NCI-H526 treated with DMSO at 0.1 percent for 48 hours (cell line): ENCODE data around the gene CCNB3.
"Not testable (repeated sequence)": the region's sequence is repeated elsewhere in the genome, so short reads cannot be mapped to it uniquely, and the experiment has no call there.

Experiments
- DNase-seq: peaks from one replicate; lab custom pipeline; 2025; lab: John Stamatoyannopoulos, UW

The CCNB3 gene, protein sequence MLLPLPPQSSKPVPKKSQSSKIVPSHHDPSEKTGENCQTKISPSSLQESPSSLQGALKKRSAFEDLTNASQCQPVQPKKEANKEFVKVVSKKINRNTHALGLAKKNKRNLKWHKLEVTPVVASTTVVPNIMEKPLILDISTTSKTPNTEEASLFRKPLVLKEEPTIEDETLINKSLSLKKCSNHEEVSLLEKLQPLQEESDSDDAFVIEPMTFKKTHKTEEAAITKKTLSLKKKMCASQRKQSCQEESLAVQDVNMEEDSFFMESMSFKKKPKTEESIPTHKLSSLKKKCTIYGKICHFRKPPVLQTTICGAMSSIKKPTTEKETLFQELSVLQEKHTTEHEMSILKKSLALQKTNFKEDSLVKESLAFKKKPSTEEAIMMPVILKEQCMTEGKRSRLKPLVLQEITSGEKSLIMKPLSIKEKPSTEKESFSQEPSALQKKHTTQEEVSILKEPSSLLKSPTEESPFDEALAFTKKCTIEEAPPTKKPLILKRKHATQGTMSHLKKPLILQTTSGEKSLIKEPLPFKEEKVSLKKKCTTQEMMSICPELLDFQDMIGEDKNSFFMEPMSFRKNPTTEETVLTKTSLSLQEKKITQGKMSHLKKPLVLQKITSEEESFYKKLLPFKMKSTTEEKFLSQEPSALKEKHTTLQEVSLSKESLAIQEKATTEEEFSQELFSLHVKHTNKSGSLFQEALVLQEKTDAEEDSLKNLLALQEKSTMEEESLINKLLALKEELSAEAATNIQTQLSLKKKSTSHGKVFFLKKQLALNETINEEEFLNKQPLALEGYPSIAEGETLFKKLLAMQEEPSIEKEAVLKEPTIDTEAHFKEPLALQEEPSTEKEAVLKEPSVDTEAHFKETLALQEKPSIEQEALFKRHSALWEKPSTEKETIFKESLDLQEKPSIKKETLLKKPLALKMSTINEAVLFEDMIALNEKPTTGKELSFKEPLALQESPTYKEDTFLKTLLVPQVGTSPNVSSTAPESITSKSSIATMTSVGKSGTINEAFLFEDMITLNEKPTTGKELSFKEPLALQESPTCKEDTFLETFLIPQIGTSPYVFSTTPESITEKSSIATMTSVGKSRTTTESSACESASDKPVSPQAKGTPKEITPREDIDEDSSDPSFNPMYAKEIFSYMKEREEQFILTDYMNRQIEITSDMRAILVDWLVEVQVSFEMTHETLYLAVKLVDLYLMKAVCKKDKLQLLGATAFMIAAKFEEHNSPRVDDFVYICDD (N-terminal part only)

DNA sequence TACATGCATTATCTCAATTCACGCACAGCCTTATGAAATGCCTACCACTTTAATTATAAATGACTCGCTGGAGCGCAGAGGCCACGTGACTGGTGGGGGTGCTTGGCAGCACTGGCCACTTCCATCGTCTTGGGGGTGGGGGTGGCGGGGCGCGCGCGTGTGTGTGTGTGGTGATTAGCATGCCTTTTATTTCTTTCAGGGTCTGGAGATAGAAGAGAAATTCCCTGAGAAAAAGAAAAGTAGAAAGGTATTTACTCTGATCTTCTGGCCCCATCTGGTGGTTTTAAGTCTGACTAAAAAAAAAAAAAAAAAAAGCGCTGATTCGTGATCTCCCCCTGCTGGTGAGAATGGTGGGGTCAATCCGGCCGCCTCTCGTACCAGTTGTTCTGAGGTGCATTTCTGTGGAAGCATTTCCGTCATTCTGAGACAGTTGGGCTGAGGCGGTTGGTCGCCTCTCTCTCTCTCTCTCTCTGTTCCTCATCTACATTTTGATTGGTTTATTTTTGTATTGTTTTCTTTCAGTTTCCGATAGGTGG, at the start of gene CCNB3:
TSS of gene CCNB3 (plus strand) at position 402 of the 536 bp plus-strand sequence. CDS start 80,399 bp downstream, outside the sequence.
- peak; percentile 63 for DNase-seq

DNA sequence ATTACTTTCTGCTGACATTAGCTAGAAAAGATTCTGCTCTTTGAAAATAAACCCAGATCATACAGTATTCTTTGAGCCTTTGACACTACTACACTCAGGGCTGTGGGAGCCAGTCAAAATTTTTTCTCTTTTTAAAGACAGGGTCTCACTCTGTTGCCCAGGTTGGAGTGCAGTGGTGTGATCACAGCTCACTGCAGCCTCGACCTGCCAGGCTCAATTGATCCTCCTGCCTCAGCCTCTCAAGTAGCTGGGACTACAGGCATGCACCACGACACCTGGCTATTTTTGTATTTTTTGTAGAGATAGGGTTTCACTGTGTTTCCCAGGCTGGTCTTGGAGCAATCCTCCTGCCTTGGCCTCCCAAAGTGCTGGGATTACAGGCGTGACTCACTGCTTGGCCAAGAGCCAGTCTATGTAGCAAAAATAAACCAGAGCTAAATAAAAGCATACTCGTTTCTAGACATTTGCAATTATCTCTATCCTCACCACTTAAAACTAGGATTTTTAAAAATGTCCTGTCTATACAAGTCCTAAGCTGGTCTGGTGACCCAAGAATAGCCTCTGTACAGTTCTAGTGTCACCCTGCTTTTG, 46.9 kb upstream of the CCNB3 start:
- DNase-seq: no peak

DNA sequence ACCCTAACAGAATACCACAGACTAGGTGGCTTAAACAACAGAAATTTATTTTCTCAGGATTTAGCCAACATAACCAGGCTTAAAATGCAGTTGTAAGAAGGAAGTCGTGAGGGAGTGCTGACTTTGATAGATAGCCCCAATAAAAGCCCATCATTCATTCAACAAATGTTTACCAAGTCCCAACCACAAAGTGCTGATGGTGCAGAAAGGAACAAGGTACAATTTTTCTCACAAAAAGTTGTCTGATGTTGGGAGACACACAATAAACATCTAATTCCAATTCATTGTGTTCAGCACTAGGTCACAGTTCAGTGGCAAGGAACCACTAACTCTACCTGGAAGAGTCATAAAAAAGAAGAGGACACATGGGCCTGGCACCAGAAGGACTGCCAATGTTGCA, 46.0 kb upstream of the CCNB3 start:
- DNase-seq: no peak

DNA sequence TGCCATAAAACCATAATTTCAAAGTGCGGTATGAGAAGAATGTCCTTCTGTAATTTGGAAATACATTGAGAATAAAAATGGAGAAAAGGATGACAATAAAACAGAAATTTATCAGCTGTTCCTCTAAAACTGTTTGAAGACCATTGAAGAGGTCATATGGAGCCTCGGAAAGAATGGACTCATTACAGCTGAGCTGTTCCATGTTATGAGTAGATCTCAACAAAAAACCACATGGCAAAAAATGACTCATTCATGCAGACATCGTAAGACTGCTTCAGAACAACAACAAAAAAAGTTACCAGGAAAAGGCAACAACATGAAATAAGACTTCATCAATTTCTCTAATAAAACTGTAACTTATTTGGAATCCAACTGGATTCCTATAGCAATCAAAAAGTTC, 43.4 kb upstream of the CCNB3 start:
- no peak for DNase-seq

DNA sequence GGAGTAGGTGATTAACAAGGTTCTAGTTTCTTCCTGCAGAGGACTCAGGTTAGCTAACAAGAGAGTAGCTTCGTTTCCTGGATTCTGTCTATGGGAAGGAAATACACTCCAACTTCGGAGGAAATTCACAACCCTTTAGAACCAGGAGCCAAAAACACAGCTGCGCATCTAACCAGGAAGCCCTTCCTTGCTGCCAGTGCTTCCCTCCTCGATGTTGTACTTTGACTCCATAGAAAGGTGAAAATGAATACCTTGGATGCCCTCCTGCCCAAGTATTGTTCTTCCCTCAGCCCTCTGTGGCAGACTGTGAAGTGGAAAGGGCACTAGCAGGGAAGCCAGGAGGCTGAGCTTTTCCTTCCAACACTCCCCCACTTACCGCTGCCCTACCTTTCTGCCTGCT, 38.8 kb upstream of the CCNB3 start:
- DNase-seq: no peak

DNA sequence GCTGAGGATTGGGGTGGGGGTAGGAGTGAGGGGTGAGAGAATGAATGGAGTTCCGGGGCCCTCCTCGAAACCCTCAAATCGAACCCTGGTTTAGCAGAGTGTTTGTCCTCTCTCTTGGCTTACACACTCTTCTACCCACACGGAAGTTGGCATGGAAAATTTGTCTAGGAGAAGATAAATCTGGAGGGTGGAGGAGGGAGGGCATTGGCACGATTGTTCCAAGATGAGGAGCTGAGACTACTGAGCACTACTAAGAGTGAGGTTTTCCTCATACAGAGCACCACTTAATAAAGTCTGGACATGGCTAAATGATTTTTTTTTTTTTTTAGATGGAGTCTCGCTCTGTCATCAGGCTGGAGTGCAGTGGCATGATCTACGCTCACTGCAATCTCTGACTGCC, 37.2 kb upstream of the CCNB3 start:
- no peak for DNase-seq

DNA sequence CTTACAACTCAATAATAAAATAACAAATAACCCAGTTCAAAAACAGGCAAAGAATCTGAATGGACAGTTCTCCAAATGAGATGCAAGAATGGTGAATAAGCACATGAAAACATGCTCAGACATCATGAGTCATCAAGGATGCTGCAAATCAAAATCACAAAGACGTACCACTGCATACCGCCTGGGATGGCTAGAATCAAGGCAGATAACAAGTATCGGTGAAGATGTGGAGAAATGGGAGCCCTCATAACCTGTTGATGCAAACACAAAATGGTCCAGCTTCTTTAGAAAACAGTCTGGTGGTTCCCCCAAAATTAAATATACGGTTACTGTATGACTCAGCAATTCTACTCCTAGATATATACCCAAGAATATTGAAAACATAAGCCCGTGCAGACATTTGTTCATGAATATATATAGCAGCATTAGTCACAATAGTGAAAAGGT, 36.3 kb upstream of the CCNB3 start:
- DNase-seq: no peak

DNA sequence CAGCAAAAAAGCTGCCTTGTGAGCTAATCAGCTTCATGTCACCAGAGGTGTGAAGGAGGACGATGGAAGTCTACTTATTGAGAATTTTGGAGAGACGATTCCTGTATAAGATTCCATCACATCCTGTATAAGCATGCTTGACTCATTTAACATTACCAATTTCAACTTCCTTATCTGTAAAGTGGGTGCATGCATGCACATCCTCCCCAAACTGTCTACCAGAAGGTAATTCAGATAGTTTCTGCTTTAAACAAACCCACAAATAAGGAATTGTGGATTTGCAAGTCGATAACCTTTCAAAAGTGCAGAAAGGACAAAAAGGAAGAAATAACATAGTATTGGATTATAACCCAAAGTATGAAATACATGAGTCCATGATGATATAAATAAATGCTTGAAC, 34.8 kb upstream of the CCNB3 start:
- DNase-seq: no peak

DNA sequence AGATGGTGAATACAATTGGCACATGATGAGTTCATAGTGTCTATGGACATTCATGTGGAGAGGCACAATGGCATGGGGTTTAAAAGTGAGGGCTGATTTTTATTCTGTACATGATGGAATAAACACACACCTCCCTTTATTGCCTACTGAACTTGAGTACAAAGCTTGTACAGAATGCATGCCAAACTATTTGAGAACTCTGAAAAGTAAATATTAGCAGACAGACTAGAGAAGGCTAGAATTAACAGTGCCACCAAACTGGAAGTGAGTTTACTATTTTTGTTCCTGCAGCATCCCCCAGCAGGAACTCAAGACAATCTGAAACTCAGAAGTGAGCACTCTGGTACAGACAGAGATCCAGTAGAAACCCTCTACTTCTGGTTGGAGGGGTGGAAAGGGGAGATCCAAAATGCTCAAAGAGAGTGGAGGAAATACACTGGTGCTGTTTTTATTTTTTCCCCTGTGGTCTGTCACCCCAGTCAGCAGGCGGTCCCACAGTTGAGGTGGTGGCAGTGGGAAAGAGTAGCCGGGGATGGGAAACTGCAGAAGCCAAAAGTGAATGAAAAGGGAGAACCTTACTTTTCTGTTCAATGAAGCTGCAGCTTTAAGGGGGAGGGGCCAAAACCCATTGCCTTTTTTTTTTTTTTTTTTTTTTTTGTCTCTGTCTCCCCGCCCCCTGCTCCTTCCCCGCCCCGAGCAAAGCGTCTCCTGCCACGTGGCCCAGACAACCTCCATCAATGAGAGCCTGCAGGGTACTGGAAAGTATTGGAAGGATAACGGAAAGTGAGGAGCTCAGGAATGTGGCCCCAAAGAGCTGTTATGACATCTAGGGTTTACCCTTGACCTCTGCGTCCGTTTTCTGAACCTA, 24.3 kb upstream of the CCNB3 start:
- DNase-seq: no peak

DNA sequence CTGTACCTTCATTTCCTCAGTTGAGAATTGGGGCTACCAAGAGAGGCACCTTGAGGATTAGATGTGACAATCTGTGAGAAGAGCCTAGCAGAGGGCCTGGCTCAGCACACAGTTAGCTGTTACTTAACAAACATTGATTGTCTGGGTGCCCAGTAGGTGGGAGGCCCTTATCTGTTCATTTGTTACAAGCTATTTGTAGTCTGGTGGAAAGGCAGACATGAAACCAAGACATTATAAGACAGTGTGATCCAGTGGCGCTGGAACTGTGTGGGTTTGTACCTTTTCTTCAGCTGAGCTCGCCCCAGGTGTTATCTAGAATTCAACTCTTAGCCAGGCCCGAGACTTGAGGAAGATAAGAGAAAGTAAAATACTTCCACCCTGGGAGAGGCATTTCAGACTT, 20.7 kb upstream of the CCNB3 start:
- DNase-seq: no peak

DNA sequence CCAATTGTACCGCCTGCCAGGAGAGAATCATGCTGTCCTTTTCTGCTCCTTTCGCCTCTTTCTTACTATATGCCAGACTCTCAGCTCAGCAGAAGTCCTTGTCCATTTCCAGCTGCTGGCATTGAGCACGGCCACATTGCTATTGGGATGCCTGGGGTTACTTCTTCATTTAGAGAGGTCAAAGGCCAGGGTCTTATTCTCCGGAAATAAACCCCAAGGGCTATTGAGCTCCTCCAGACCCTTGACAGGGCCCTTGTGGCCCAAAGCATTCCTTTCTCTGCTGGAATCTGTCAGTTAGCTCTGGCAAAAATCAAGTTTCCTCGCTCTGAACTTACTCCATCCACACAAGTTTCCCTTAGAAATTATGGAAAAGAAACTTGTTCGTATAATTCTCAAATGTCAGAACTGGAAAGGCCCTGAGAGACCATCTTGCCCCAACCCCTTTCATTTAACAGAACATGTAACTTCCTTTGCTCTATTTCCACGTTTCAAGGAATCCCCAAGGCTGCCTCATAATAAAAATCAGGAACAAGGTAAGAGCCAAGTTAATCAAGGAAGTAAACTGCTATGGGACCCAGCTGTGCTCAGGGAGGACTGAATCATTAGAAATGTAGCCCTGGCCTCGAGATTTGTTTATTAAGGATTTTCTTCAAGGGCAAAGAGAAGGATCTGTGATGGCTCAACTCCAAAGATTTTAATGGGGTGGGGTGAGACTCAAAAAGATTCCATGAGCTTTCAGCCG, 15.5 kb upstream of the CCNB3 start:
- no peak for DNase-seq

DNA sequence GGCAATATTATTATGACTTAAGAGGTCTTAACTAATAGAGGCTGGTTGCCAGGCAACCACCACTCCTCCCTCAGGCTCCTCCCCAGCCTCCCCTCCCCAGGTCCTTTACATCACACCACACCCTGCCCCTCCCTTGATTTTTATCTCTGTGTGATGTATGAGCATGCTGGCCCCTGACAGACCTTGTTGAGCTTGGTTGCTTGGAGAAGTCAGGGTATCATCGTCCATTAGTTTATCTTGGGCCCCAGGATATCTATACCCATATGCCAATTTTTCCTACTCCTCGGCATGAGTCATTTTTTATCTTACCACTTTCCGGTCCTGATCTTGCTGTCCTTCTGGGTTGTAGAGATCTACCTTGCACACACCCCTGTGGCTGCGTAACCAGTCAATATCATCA, 6.2 kb upstream of the CCNB3 start:
- no peak for DNase-seq

DNA sequence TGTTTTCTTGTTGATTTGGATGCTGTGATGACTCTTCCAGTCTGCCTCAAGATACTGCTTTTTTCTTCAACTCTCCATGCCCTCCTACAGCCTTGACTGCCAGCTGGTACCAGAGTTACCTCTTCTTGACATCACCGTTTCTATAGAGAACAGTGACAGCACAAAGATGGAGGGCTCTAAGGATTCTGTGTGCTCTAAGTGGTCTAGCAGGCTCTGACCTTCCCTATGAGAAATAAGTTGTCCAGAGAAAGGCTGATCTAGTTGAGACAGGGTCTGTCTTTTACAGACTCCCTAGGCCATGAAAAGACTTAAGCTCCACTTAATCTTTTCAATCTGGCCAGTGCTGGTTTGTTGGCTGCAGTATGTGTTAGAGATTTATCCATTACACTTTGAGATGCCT, 3.7 kb upstream of the CCNB3 start, which contains the start of gene AKAP4:
TSS of gene AKAP4 (minus strand) at position 101 of the 400 bp plus-strand sequence. CDS start 118 bp downstream, outside the sequence.
- DNase-seq: no peak

DNA sequence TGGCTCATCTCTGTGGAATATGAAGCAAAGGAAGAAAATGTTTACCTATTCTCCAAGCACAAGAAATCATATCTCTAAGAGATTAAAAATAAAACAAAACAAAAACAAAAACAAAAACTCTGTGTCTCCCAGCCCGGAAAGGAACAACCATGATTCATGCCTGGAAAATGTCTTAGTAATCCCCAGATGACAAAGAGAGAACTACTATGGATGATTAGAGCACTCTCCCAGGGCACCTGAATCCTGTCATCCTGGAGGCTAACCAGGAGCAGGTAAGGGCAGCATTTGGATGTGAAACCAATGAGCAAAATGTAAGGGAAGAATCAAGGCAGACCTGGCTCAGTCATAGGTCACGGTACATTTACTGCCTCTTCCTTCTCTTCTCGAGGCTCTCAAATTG, 2.0 kb upstream of the CCNB3 start:
- DNase-seq: no peak

DNA sequence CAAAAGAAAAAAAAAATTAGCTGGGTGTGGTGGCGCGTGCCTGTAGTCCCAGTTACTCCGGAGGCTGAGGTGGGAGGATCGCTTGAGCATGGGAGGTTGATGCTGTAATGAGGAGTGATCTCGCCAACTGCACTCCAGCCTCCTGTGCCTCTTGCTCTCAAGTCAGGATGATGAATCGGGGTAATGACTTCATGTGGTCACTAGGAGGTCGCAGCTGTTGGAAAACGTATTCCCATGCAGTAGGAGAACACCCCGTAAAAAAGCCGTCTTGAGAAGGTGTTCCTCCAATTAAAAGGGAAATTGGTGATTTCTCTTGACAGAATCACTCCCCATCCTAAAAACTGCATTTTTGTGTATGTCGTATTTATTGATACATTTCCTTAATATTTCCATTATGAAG, 2.2 kb downstream of the CCNB3 start:
- no peak for DNase-seq

DNA sequence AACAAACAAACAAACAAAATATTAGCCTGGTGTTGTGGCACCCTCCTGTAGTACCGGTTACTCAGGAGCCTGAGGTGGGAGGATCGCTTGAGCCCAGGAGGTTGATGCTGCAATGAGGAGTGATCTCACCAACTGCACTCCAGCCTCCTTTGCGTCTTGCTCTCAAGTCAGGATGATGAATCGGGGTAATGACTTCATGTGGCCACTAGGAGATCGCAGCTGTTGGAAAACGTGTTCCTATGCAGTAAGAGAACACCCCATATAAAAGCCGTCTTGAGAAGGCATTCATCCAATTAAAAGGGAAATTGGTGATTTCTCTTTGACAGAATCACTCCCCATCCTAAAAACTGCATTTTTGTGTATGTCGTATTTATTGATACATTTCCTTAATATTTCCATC, 6.9 kb downstream of the CCNB3 start:
- DNase-seq: no peak

DNA sequence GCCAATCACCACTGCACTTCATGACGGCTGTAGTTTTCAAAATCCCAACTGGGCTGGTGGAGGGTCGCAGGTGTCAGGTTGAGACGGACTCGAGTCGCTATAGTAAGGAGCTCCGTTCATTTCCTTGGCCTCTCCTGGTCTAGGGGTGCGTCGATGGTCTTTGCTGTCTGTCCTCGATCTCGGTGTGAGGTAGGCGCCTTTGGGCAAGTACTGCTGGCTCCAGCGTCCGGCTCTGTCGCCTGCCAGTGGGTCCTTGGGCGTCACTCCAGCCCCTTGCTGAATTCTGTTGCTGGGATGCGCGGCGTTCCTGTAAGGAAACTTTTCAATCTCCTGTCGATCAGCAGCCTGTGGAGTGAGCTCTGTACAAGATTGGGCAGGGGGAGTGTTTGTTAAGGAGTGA, 76.7 kb downstream of the CCNB3 start:
- no peak for DNase-seq

DNA sequence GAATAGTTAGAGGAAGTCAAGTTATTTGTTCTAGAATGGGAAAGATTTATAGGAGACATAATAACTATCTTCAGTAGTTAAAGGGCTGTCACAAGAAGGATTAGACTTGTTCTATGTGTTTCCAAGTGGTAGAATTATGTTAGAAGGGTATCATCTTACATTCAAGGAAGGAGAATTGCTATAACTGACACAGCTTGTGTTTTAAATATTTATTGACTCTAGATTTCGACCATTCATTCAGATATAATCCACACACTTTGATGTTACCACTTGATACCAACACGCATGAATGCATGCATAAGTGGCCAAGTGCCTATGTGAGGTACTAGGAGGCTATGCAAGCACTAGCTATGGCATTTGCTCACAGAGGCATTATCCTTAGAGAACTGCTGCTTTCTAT, 122.7 kb downstream of the CCNB3 start:
- DNase-seq: no peak

DNA sequence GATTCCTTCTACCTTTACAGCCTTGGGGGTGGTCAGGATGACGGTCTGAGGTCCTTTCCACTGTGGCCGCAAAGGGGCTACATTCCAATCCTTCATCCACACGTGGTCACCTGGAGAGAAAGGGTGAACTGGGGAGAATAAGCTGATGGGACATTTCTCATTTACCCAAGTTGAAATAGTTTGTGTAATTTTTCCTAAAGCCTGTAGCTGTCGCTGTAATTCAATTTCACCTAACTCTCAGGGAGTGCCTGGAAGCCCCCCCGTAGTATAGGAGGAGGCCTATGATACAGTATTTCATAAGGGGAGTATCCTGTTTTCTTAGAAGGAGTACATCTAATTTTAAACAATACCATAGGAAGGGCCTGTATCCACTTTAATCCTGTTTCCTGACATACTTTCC, 128.1 kb downstream of the CCNB3 start:
- not testable (repeated sequence) for DNase-seq

DNA sequence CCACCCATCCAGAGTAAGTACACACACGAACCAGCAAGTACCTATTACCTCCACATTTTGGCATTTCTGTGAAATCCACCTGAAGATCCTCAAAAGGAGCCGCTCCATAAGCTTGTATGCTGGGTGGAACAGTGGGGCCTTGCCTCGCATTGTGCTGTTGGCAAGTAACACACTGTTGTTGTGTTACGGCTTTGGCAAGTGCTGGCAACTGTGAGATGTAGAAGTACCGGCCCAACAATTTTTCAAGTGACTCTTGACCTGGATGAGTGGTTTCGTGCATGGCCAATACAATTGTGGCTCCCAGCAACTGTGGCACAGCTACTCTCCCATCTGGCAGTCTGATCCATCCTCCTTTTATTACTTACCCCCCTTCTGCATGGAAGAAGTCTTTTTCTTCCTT, 128.7 kb downstream of the CCNB3 start:
- no peak for DNase-seq
